Activated CD4-positive, alpha-beta T cell treated with anti-CD3 and anti-CD28 coated beads for 1 hour (primary cell): ENCODE results near the gene VPS13D.
"Not testable (repeated sequence)": the region's sequence is repeated elsewhere in the genome, so short reads cannot be mapped to it uniquely, and the experiment has no call there.

ENCODE experiments used
- DNase-seq: peaks from one replicate; pipeline ENCODE4 v3.0.0-alpha.2; 2020

Gene VPS13D

DNA sequence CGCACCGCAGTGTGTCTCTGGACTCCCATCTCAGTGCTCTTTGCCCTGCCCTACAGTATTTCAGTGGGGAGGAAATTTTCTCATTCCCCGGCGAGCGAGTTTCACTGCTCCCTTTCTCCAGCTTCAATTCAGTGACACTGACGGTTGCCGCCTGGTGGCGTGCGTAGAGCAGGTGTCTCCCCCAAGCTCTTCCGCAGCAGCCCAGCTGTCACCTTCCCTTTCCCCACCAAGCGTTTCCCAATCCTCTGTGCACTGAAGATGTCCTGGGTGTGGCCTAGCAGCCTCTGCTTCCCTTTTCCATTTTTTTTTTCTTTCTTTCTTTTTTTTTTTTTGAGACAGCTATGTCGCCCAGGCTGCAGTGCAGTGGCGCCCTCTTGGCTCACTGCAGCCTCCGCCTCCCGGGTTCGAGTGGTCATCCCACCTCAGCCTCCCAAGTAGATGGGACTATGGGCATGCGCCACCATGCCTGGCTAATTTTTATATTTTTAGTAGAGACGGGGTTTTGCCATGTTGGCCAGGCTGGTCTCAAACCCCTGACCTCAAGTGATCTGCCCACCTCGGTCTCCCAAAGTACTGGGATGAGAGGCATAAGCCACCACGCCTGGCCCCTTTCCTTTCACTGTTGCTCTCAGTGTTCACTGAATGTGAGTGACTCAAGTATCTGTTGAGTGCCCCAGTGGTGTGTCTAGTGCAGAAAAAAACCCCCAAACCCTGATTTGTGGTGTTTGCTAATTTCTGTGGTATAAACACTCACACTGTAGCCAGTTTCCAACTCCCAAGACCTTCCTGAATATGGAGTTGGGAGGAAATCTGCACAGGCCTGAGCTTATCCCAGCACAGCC lies 33.0 kb upstream of the VPS13D start:
- no peak for DNase-seq

DNA sequence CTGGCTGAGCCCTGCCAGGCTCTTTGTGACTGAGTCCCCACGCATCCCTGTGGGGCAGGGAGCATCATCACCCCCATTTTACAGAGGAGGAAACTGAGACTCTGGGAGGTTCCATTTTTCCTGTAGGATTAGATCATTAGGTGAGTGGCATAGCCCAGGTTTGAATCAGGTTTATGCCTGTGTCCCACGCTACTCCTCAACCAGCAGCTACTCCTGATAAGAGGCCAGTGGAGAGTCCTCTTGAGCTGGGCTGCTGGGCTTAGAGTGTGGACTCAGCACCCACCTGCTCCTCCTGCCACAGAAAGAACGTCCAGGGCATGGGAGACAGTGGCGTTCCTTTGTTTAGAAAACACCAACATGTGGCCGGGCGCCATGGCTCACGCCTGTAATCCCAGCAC lies 32.3 kb upstream of the VPS13D start:
- DNase-seq = no peak

DNA sequence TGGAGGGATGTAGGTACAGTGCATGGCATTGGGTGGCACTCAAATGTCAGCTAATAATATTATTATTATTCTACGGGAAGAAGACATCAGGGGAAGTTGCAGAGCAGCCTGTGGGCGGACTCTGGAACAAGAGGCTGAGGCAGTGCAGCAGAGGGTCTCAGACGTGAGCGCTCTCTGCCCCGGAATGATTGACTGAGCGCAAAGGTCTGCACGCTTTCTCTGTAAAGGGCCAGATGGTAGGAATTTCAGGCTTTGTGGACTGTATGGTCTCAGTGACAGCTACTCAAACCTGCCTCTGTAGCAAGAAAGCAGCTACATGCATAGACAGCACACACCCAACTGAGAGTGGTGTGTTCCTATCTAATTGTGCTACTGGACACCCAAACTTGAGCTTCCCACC lies 29.6 kb upstream of the VPS13D start:
- no peak for DNase-seq

DNA sequence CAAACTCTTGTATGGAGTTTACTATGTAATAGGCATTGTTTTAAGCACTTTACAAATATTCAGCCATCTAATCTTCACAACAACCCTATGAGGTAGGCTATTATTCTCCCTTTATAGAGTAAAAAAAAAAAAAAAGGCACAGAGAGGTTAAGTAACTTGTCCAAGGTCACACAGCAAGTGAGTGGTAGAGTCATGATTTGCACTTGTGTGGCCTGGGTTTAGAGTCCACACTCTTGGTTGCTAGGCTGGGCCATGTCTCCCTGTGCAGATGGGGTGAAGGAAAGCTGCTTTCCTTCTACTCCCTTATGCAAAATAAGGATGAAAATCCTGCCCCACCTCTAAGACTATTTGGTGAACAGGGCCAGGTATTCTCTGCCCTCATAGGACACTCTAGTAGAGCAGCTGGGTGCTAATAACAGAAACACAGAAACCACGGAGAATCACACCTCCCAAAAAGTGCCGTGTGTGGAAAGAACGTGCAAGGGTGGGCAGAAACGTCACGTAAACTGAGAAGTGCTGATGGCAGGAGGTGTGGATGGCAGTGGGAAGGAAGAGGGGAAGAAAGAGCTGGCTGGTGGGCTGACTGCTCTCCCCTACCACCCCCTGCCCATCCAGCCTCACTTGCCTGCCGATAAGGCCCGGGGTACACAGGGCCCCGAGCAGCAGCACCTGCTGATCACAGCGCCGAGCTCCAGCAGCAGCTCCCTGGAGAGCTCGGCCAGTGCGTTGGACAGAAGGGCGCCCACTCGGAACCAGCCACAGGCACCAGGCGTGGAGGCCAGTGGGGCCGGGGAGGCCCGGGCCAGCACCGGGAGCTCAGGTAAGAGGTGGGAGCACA lies 28.3 kb upstream of the VPS13D start:
- DNase-seq = no peak

DNA sequence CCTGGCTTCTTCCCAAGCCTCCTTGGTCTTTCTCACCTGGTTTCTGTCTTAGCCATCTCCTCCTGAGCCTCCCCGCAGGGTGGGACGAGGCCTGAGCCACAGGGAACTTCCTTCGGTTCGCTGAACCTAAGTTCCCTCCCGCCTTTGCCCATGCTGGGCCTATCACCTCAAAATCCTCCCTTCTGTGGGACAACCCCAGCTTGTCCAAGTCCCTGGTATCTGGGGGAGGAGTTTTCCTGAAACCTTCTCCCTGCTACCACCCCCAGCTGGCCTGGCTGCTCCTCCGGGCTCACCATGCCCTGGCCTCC lies 27.7 kb upstream of the VPS13D start:
- DNase-seq = no peak

DNA sequence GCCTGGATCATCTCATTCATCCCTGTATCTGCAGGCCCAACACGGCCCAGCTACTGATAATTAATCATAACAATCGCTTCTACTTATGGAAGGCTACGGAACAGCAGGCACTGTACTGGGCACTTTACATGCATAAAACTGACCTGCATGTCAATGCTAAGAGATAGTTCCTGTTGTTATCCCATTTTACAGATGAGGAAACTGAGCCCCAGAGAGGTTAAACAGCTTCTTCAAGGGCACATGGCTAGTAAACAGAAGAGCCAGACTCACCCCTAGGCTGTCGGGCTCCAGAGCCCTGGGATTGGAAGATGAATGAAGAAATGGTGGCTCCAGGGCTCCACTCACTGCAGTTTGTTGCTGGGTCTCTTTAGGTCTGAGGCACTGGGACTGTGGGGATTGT lies 27.3 kb upstream of the VPS13D start:
- DNase-seq = no peak

DNA sequence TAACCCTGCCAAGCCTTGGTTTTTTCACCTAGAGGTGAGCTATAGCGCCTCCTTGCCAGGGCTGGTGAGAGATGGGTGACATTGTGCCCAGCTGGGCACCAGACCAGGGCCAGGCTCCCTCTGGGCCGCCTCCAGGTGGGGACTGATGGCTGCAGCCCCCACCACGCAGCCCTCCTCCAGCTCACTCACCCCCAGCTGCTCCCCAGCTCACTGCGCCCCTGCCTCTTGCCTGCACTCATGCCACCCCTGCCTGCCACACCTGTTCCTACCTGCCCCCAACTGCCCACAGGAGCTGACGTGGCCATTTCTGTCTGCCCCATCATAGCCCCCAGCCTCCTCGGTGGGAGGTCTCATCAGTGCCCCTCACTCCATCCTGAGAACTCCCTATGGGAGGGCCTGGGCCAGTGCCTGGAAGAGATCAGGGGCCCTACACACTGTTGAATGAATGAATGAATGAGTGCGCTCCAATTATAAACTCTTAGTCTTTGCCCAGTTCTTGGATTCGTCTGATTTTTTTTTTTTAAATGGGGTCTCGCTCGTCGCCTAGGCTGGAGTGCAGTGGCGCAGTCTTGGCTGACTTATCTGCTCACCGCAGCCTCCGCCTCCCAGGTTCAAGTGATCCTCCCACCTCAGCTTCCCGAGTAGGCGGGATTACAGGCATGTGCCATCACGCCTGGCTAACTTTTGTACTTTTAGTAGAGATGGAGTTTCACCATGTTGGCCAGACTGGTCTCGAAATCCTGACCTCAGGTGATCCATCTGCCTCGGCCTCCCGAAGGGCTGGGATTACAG lies 26.4 kb upstream of the VPS13D start:
- DNase-seq = no peak

DNA sequence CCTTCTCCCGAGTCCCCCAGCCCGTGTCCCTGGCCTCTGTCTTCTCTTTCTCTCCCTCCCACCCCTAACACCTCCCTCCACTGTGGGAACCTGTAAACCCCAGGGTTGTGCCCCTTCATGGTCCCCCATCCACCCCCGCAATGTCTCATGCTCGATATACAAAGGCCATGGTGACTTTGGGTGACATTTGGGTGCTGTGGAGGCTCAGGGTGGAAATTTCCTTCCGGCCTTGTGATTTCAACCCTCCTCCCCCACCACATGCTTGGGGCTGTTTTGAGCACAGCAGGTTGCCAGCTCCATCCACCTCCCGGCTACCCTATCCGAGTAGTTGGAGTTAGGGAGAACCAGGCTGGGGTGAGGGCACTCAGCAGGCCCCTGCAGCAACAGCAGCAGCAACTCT lies 25.7 kb upstream of the VPS13D start:
- DNase-seq = no peak

DNA sequence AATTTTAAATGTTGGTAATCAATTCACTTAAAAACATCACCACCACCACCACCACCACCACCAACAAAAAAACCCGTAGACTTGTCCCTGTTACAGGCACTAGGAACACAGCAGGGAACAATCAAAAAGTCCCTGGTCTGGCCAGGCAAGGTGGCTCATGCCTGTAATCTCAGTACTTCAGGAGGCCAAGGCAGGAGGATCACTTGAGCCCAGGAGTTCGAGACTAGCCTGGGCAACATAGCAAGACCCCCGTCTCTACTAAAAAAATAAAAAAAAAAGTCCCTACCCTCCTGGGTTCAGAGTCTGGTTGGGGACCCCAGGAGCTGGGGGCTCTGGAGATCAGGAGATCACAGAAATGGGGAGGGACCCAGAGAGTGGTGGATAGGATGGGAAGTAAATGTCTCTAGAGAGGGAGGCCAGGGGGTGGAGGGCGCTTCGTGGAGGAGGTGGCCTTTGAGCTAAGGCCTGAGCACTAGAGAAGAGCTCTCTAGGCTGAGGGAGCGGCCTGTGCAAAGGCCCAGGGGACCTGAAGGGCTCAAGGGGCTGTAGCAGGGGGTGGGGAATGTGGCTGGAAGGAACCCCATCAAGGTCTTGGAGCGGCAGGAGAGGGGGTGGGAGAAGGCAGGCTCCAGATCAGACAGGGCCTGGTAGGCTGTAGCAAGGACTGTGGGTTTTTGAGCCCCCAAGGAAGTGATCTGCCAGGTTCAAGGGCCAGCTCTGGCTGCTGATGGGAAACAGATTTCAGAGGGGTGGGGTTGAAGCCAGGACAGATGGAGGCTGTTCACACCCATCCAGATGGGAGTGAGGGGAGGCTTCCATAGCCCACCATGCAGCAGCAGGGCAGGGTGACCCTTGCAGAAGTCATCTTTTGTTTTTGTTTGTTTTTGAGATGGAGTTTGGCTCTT lies 24.8 kb upstream of the VPS13D start:
- DNase-seq = no peak

DNA sequence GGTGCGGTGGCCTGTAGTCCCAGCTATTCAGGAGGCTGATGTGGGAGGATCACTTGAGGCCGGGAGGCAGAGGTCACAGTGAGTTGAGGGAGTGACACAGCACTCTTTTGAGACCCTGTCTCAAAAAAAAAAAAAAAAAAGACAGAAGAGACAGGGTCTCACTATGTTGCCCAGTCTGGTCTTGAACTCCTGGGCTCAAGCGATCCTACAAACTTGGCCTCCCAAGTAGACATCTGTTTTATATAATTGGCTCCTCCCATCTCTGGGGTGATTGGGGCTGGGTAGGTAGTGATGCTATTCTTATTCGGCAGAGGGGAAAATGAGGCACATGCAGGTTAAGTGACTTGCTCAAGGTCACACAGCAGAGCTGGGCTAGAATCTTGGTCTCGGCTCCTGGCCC lies 23.6 kb upstream of the VPS13D start:
- no peak for DNase-seq

DNA sequence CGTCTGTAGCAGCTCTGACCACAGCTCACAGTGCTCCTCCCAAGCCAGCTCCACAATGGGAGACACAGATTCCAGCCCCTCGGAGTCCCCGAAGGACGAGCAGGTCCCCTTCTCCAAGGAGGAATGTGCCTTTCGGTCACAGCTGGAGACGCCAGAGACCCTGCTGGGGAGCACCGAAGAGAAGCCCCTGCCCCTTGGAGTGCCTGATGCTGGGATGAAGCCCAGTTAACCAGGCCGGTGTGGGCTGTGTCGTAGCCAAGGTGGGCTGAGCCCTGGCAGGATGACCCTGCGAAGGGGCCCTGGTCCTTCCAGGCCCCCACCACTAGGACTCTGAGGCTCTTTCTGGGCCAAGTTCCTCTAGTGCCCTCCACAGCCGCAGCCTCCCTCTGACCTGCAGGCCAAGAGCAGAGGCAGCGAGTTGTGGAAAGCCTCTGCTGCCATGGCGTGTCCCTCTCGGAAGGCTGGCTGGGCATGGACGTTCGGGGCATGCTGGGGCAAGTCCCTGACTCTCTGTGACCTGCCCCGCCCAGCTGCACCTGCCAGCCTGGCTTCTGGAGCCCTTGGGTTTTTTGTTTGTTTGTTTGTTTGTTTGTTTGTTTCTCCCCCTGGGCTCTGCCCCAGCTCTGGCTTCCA lies 22.9 kb upstream of the VPS13D start:
- DNase-seq = no peak

DNA sequence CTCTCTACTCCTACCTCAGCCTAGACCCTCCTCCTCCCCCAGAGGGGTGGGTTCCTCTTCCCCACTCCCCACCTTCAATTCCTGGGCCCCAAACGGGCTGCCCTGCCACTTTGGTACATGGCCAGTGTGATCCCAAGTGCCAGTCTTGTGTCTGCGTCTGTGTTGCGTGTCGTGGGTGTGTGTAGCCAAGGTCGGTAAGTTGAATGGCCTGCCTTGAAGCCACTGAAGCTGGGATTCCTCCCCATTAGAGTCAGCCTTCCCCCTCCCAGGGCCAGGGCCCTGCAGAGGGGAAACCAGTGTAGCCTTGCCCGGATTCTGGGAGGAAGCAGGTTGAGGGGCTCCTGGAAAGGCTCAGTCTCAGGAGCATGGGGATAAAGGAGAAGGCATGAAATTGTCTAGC lies 21.6 kb upstream of the VPS13D start:
- DNase-seq = no peak

DNA sequence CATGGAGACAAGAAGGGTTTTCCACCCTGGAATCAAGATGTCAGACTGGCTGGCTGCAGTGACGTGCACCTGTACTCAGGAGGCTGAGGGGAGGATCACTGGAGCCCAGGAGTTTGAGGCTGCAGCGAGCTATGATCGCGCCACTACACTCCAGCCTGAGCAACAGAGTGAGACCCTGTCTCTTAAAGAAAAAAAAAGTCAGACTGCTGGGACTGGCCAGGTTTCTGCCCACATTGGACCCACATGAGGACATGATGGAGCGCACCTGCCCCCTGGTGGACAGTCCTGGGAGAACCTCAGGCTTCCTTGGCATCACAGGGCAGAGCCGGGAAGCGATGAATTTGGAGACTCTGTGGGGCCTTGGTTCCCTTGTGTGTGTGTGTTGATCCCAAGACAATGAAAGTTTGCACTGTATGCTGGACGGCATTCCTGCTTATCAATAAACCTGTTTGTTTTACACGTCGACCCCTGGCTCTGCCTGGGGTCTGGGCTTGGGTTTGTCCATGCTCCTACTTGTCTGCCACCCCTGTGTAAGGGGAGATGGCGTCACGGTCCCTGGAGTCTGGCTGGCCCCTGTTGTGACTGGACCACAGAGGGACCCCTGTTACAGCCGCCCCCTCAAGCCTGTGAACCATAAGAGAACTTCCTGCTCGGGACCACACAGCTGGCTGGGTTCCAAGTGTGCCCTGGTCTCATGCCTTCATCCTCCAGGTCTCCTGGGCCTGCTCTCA lies 20.9 kb upstream of the VPS13D start:
- peak; percentile 80 for DNase-seq

DNA sequence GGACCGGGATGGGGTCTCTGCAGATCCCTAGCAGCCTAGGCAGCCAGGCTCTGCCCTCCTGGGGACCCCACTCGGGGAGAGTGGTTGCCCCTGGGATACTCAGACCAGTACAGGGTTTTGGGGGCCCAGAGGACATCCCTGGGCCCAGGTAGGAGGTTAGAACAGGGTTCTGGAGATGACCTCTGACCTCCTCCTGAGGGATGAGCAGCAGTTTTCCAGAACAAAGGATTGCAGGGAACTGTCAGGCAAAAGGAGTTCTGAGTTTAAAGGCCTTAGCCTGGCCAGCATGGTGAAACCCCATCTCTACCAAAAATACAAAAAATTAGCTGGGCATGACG lies 20.4 kb upstream of the VPS13D start:
- DNase-seq = no peak

DNA sequence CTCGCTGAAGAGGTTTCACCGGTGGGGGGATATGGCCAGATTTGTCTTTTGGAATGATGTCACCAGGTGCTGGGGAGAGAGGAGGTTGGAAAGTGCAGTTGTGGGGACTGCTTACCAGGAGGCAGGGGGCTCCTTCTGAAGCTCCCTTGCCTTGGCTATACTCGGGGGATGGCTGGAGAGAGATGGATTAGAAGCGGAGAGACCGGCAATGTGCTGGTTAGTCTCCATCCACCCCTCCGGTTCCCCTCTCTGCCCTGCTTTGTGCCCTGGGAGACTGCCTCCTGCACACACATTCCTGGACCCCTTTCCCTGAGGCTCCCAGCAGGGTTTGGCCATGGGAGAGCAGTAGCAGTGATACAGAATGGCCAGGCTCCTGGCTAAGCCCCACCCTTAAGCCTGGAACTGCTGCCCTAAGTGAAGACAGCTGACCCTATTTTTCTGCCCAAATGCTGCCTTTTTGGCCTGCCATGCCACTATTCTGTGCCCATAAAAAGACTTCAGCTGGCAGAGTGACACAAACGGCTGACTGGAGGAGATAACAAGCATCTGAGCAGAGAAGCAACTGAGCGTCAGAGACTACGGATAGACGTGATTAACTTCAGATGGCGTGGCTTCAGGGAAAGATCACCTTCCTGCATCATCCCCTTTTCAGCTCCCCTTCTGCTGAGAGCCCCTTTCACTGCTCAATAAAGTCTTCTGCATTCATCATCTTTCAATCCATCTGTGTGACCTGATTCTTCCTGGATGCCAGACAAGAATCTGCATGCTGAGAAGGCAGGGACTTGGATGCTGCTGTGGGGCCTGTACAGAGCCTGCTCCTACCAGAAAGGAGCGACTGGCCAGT lies 14.5 kb upstream of the VPS13D start:
- no peak for DNase-seq

DNA sequence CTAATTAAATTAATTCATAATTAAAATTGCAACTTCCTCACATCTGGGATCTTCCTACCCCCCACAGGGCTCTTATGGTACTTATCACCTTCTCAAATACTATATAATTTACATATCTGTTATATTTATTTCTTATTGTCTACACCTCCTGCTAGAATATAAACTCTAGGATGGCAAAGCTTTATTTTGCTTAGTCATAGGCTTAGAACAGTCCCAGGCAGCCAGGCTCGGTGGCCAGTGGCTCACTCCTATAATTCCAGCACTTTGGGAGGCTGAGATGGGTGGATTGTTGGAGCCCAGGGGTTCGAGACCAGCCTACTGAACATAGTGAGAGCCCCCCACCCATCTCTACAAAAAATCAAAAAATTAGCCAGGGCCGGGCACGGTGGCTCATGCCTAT lies 10.0 kb upstream of the VPS13D start:
- no peak for DNase-seq

DNA sequence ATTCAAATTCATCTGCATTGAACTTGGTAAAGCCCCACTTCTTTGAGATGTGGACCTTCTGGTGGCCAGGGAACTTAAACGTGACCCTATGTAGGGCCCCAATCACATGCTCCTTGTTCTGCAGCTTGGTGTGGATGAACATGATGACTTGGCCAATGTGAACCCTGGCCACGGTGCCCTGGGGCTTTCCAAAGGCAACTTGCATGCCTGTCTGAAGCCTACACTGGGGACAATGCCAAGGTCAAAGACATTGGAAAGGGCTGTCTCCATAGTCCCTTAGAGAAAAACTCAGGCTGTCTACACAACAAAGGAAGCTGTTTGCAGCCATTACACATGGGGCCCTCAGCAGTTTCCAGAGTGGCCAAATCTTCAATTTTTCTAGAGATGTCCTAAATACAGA lies 8.9 kb upstream of the VPS13D start:
- no peak for DNase-seq

DNA sequence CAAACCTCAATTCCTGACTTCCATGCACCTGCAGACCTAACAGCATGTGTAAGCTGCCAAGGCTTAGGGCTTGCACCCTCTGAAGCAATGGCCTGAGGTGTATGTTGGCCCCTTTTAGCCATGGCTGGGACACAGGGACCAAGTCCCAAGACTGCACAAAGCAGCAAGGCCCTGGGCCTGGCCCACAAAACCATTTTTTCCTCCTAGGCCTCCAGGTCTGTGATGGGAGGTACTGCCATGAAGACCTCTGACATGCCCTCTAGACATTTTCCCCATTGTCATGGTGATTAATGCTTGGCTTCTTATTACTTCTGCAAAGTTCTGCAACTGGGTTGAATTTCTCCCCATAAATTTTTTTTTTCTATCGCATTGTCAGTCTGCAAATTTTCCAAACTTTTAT lies 7.1 kb upstream of the VPS13D start:
- not testable (repeated sequence) for DNase-seq

DNA sequence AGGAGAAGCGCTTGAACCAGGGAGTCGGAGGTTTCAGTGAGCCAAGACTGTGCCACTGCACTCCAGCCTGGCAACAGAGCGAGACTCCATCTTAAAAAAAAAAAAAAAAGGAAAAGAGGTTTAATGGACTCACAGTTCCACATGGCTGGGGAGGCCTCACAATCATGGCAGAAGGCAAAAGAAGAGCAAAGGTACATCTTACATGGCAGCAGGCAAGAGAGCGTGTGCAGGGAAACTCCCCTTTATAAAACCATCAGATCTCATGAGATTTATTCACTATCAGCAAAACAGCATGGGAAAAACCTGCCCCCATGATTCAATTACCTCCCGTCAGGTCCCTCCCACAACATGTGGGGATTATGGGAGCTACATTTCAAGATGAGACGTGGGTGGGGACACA lies 5.7 kb upstream of the VPS13D start:
- DNase-seq = not testable (repeated sequence)

DNA sequence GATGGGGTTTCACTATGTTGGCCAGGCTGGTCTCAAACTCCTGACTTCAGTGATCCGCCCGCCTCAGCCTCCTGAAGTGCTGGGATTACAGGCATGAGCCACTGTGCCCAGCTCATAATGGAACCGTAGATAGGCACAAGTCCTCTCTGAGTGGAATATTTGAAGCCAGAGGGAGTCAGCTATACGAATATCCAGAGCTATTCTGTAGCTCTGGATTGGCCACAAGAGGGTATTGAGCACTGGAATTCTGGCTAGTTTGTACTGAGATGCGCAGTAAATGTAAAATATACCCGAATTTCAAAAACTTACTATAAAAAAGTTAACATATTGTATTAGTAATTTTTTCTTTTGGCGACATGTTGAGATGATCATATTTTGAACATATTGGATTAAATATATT lies 851 bp upstream of the VPS13D start:
- no peak for DNase-seq
